DND-41 (cell line): Measurements from ENCODE around the gene TBC1D2B.

Experiments
- CTCF ChIP-seq: IDR thresholded peaks from 2 replicates; pipeline ENCODE4 v1.5.1; 2012; ENCODE audit warnings: borderline replicate concordance, low read length, moderate library complexity, mild to moderate bottlenecking; ENCODE audit not compliant: poor library complexity, severe bottlenecking; ENCODE audit errors: extremely low read depth
- EZH2 ChIP-seq: IDR thresholded peaks from 3 replicates; pipeline ENCODE4 v1.6.1; 2012; ENCODE audit warnings: borderline replicate concordance, low read depth, mild to moderate bottlenecking, moderate library complexity, low read length, inconsistent platforms; ENCODE audit not compliant: severe bottlenecking

DNA sequence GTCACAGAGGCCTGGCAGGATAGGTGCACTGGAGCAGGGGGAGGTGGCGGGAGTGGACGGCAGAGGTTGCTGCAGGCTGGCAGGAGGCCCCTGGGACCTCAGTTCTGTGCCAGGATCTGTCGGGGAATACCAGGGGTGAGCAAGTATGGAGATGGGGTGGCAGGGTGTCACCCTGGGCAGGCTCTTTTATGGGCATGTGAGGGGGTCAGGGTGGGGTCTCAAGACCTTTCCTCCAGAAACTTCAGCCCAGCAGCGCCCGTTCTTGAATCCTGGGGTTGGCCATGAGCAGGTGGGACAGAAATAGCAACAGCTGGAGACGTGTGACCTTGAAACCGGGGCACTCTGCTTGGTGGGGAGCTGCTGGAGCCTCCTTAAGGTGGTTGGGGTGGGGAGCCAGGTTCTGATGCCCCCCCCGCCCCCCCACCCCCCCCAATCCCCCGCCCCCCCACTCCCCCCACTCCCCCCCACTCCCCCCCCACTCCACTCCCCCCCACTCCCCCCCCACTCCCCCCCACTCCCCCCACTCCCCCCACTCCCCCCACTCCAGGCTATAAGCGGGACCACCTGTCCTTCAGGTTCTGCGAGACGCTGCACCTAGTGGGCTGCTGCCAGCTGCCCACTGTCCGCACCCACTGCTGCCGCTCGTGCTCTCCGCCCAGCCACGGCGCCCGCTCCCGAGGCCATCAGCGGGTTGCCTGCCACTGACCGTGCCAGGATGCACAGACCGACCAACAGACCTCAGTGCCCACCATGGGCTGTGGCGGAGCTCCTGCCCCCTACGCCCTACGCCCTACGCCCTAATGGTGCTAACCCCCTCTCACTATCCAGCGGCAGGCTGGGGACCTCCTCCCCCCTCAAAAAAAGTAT, 84.9 kb downstream of the TBC1D2B start:
- no peak for TF ChIP-seq CTCF
- no peak for TF ChIP-seq EZH2
